GM12865 (cell line): Measurements from ENCODE around the gene GALNT15.

Experiments
- DNase-seq: peaks from one replicate; pipeline ENCODE4 v3.0.0; 2010; ENCODE audit warnings: low read depth
- H3K4me3 ChIP-seq: 2 replicates; pipeline ENCODE4 v1.5.1; 2011; ENCODE audit warnings: mild to moderate bottlenecking, low read depth, low read length, control low read depth
- TF ChIP-seq, protein P1 (sequence below): IDR thresholded peaks from 2 replicates; pipeline ENCODE4 v1.5.1; 2011; ENCODE audit warnings: low read length, control low read depth, low read depth, inconsistent platforms; ENCODE audit not compliant: insufficient read depth; ENCODE audit errors: missing control alignments

The GALNT15 gene

DNA sequence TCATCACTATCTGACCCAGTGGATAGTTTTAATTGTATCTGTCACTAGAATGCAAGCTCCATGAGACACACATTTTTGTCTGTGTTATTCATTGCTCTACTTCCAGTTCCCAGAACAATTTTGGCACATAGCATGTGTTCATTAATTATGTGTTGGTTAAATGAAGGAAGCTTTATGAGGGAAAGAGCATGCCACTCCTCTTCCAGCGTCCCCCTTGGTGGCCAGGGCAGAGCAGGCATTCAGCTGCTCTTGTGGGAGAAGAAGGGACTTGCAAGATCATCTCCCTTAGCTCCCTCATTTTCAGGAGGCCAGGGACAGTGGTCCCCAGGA, 489 bp upstream of the GALNT15 start:
- no peak overlapping the region for H3K4me3 ChIP-seq
- TF ChIP-seq, protein P1, sequence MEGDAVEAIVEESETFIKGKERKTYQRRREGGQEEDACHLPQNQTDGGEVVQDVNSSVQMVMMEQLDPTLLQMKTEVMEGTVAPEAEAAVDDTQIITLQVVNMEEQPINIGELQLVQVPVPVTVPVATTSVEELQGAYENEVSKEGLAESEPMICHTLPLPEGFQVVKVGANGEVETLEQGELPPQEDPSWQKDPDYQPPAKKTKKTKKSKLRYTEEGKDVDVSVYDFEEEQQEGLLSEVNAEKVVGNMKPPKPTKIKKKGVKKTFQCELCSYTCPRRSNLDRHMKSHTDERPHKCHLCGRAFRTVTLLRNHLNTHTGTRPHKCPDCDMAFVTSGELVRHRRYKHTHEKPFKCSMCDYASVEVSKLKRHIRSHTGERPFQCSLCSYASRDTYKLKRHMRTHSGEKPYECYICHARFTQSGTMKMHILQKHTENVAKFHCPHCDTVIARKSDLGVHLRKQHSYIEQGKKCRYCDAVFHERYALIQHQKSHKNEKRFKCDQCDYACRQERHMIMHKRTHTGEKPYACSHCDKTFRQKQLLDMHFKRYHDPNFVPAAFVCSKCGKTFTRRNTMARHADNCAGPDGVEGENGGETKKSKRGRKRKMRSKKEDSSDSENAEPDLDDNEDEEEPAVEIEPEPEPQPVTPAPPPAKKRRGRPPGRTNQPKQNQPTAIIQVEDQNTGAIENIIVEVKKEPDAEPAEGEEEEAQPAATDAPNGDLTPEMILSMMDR: no peak
- no peak for DNase-seq

DNA sequence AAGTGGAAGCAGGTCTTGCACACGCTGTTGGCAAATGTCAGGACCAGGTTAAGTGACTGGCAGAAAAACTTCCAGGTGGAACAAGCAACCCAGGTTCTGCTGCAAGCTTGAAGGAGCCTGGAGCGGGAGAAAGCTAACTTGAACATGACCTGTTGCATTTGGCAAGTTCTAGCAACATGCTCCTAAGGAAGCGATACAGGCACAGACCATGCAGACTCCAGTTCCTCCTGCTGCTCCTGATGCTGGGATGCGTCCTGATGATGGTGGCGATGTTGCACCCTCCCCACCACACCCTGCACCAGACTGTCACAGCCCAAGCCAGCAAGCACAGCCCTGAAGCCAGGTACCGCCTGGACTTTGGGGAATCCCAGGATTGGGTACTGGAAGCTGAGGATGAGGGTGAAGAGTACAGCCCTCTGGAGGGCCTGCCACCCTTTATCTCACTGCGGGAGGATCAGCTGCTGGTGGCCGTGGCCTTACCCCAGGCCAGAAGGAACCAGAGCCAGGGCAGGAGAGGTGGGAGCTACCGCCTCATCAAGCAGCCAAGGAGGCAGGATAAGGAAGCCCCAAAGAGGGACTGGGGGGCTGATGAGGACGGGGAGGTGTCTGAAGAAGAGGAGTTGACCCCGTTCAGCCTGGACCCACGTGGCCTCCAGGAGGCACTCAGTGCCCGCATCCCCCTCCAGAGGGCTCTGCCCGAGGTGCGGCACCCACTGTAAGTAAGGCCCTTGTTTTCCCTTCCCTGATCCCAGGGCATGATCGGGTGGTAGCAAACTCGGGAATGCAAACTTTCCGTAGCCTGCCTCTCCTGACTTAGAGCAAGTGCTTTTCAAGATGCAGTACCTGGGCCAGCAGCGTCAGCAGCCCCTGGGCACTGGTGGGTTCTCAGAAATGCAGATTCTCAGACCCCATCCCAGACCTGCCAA, 759 bp downstream of the GALNT15 start:
- H3K4me3 ChIP-seq: no peak overlapping the region
- no peak for DNase-seq
- TF ChIP-seq, protein P1: no peak

DNA sequence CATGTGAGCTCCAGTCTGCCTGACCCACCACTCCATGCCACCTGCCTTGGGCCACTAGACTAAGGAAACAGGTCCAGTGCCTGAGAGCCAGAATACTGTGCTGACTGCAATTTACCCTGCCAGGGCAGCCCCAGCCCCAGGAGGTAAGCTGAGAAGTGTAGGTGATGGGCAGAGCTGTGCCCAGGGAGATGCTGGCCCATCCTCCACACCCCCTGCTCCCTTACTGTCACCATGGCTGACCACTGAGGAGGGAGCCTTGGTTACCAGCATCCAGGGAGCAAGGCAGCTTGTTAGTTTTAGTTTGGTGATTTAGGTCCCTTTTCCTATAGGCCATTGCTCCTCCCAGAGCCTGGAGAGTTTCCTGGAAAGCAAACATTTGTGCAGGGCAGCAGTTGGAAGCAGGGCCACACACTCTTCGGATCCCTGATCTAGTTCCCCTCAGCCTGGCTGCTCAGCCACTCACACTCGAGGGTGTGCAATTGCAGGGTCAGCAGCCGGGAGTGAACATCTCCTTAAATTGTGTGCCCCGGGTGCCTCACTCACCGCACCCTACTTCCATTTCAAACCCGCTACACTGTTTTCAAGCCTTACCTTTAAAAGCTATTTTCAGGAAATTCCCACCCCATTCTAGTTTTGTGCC, 2.0 kb downstream of the GALNT15 start:
- DNase-seq: no peak
- no peak overlapping the region for H3K4me3 ChIP-seq
- TF ChIP-seq, protein P1: no peak

DNA sequence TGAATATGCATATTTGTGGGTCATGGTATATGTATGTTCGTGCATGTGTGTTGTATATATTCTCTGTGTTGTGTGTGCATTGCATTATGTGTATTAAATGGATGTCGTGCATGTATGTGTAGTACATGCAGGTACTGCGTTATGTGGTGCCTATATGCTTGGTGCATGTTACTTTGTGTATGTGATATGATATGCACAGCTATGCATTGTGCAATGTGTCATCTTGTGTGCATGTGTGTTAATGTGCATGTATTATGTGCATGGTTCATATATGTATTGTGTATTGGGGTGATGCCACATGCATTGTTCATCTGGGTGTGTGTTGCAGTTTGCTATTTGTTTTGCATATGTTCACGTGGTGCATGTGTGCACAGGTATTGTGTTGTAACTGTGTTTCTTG, 2.9 kb downstream of the GALNT15 start:
- TF ChIP-seq, protein P1: no peak
- DNase-seq: no peak
- H3K4me3 ChIP-seq: no peak overlapping the region

DNA sequence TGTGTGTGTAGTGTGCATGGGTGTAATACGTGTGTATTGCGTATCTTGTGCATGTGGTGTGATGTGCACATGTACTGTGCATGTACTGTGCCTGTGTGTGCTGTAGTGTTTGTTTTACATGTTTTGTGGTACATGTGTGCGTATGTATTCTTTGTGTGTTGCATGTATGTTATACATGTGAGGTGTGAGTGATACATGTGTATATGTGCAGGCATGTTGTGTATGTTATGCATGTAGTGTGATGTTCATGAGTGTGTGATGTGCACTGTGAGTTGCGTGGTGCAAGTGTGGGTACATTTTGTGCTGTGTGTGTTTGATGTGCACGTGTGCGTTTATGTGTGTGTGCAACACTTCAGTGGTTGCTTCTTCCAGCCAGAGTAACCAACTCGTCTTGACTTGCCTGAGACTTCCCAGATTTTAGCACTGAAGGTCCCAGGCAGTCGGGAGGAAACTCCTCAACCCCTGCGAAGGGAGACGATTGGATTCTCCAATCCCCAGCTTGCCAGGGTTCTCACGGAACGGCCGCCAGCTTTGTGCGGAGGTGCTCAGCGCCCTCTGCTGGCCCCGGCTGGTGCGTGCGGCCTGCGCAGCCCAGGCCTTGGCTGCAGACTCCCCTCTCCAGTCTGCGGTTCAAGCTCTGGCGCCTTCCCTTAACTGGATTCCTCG, 3.6 kb downstream of the GALNT15 start:
- H3K4me3 ChIP-seq: no peak overlapping the region
- peak; percentile 69 for DNase-seq
- TF ChIP-seq, protein P1: peak; percentile 99

DNA sequence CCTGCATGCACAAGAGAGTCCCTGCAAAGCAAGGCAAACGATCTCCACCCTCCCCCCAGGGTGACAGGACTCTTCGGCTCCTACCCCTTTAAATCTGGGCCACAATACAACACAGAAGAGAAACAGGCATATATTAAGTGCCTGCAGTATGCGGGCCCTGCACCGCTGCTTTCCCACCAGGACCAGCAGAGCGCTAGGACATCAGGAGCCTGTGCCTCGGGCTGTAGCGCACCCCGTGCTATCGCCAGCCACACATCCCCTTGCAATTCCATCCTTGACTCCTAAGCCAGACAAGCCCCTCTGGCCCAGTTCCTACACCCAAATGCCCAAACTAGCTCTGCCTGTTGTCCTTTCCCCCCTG, 4.1 kb downstream of the GALNT15 start:
- TF ChIP-seq, protein P1: no peak
- H3K4me3 ChIP-seq: no peak overlapping the region
- no peak for DNase-seq
